Liver (tissue), 9 donors: ENCODE data around the gene ARMS2. TPM values are rescaled to one million over a fixed set of nuclear protein-coding genes. Genes with fewer than 3 reads are reported as not detected.

Experiments used
- DNase-seq: peaks from one replicate; pipeline ENCODE4 v3.0.0-alpha.2; 2017; ENCODE audit warnings: low spot score
- H3K27ac ChIP-seq, 2 donors: one replicate each; pipeline ENCODE4 v1.7.0; 2013; ENCODE audit warnings: inconsistent platforms in 2 of 2, low read length in 2 of 2, control low read depth in 1 of 2, low read depth in 1 of 2, mild to moderate bottlenecking in 1 of 2
- H3K27me3 ChIP-seq, 4 donors: one replicate each; pipeline versions ENCODE4 v1.6.1 to v1.7.0; 2013; ENCODE audit warnings: low read length in 3 of 4, inconsistent platforms in 1 of 4, mild to moderate bottlenecking in 1 of 4, moderate library complexity in 1 of 4; ENCODE audit not compliant: control insufficient read depth in 4 of 4, insufficient read depth in 4 of 4
- H3K36me3 ChIP-seq, 4 donors: one replicate each; pipeline versions ENCODE4 v1.6.1 to v1.7.0; 2013; ENCODE audit warnings: low read length in 3 of 4, mild to moderate bottlenecking in 3 of 4, low read depth in 1 of 4, moderate library complexity in 1 of 4; ENCODE audit not compliant: control insufficient read depth in 4 of 4, insufficient read depth in 3 of 4
- H3K4me1 ChIP-seq, 4 donors: one replicate each; pipeline versions ENCODE4 v1.6.1 to v1.7.0; 2013; ENCODE audit warnings: low read length in 3 of 4, mild to moderate bottlenecking in 3 of 4, moderate library complexity in 1 of 4; ENCODE audit not compliant: control insufficient read depth in 4 of 4, insufficient read depth in 4 of 4
- H3K4me3 ChIP-seq, 3 donors: one replicate each; pipeline versions ENCODE4 v1.6.1 to v1.7.0; 2013; ENCODE audit warnings: low read length in 3 of 3, control low read depth in 1 of 3, low read depth in 1 of 3, mild to moderate bottlenecking in 1 of 3
- H3K9ac ChIP-seq, 2 donors: one replicate each; pipeline ENCODE4 v1.7.0; 2013; ENCODE audit warnings: low read length in 2 of 2, mild to moderate bottlenecking in 2 of 2, moderate library complexity in 2 of 2, control low read depth in 1 of 2, low read depth in 1 of 2
- H3K9me3 ChIP-seq, 4 donors: one replicate each; pipeline versions ENCODE4 v1.6.1 to v1.7.0; 2013; ENCODE audit warnings: low read length in 3 of 4; ENCODE audit not compliant: control insufficient read depth in 4 of 4
- EGR1 ChIP-seq, 2 donors: IDR thresholded peaks; 2 replicates each; pipeline ENCODE4 v1.6.1; 2016 to 2018; ENCODE audit warnings: antibody characterized with exemption in 2 of 2, low read depth in 2 of 2
- FOXA2 ChIP-seq: IDR thresholded peaks from 2 replicates; pipeline ENCODE4 v1.6.1; 2016; ENCODE audit warnings: antibody characterized with exemption
- GABPA ChIP-seq, 2 donors: IDR thresholded peaks in 1 of 2; conservative IDR thresholded peaks in 1 of 2; 2 replicates each; pipeline ENCODE4 v1.6.1; 2016; ENCODE audit warnings: antibody characterized with exemption in 2 of 2, mild to moderate bottlenecking in 1 of 2, moderate library complexity in 1 of 2
- HNF4G ChIP-seq: IDR thresholded peaks from 2 replicates; pipeline ENCODE4 v1.6.1; 2016; ENCODE audit warnings: antibody characterized with exemption
- JUND ChIP-seq, 2 donors: IDR thresholded peaks; 2 replicates each; pipeline ENCODE4 v1.6.1; 2016; ENCODE audit warnings: antibody characterized with exemption in 2 of 2
- NR2F2 ChIP-seq: IDR thresholded peaks from 2 replicates; pipeline ENCODE4 v1.6.1; 2016; ENCODE audit warnings: antibody characterized with exemption
- RAD21 ChIP-seq, 2 donors: IDR thresholded peaks; 2 replicates each; pipeline ENCODE4 v1.6.1; 2016; ENCODE audit warnings: antibody characterized with exemption in 2 of 2, mild to moderate bottlenecking in 2 of 2
- RXRA ChIP-seq, 2 donors: IDR thresholded peaks; 2 replicates each; pipeline ENCODE4 v1.6.1; 2017 to 2018; ENCODE audit warnings: antibody characterized with exemption in 2 of 2, mild to moderate bottlenecking in 1 of 2
- SP1 ChIP-seq: IDR thresholded peaks from 2 replicates; pipeline ENCODE4 v1.6.1; 2018; ENCODE audit warnings: antibody characterized with exemption, mild to moderate bottlenecking
- YY1 ChIP-seq: IDR thresholded peaks from 2 replicates; pipeline ENCODE4 v1.6.1; 2016; ENCODE audit warnings: antibody characterized with exemption, mild to moderate bottlenecking
- WGBS: extraction: QIAGEN DNeasy Blood & Tissue Kit; methylation state at CpG from one replicate; pipeline ENCODE4 v1.1.7; 2013; 5-methylcytosine and 5-hydroxymethylcytosine counted together
- polyA plus RNA-seq, 2 donors: library from polyadenylated mRNA; stranded (reverse) in 1 of 2; unstranded in 1 of 2; fragments of 200-250 nt in 1 of 2; fragments of >200 nt in 1 of 2; fragmentation: Nextera tagmentation in 1 of 2; extraction: Ambion mirVana in 1 of 2; gene quantifications; one replicate each; pipeline versions ENCODE4 v1.2.1 to v1.2.3, GENCODE V29; 2013 to 2015
- total RNA-seq, 2 donors: library from RNA; depleted of rRNA; stranded (reverse); fragments of >200 nt; gene quantifications; one replicate each; pipeline ENCODE4 v1.2.3, GENCODE V29; 2014
- TF ChIP-seq, protein P1 (sequence below): IDR thresholded peaks from 2 replicates; pipeline ENCODE4 v1.6.1; 2016; ENCODE audit warnings: antibody characterized with exemption
- TF ChIP-seq, protein P2 (sequence below): fragments of 150-350 bp; IDR thresholded peaks from 2 replicates; pipeline ENCODE4 v1.5.1; 2017; ENCODE audit warnings: improper control_type of control experiment, low read depth, low read length; ENCODE audit not compliant: missing input control
- TF ChIP-seq, protein P3 (sequence below): IDR thresholded peaks from 2 replicates; pipeline ENCODE4 v1.6.1; 2016; ENCODE audit warnings: antibody characterized with exemption
- TF ChIP-seq, protein P4 (sequence below): IDR thresholded peaks from 2 replicates; pipeline ENCODE4 v1.6.1; 2016; ENCODE audit warnings: antibody characterized with exemption, mild to moderate bottlenecking
- TF ChIP-seq, protein P5 (sequence below): IDR thresholded peaks from 2 replicates; pipeline ENCODE4 v1.6.1; 2016; ENCODE audit warnings: antibody characterized with exemption
- donor health status: healthy.
- donor health status: healthy.
- donor health status: healthy.
- donor health status: healthy.
- donor health status: healthy.

Gene ARMS2
- total and polyA plus RNA-seq, 4 donors, result 0.17 TPM; not detected in 3

DNA sequence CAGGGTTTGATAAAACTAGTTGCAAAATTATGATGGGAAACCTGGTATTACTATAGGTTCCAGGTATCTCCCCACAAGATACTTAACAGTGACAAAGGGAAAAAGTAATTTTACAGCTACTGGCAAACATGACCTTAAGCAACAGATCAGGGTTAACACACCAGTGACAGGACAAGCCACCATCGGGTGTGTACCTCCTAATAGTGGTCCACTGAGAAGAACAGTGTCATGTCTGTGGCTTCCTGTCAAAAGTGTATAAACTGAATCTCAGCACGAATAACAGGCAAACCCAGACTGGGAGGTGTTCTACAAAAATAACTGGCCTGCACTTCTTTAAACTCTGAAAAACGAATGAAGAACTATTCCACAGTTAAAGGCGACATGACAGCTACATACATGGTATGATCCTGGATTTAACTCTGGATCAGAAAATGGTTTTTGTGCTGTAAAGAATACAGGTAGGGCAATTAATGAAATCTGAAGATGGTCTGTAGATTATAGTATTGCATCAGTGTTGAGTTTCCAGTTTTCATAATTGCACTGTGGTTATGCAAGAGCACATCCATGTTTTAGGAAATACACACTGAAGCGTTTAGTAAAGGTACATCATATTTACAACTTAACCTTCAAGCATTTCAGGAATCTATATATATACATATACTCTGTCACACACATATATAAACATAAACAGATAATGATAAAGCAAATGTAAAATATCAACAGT lies 32.0 kb upstream of the ARMS2 start:
- Histone ChIP-seq H3K9me3 (no peaks in the 10 kb centered on the region), H3K27me3 (no peaks in the 10 kb centered on the region), H3K4me3 (no peak overlapping the region), H3K36me3 (peaks cover 3 to 8% (median 4%) of the 10 kb centered on the region in 4 donors), H3K9ac (no peak overlapping the region), H3K4me1 (no peaks in the 10 kb centered on the region), H3K27ac (no peak overlapping the region)
- no peak for DNase-seq
- WGBS, result 77% methylated on average over 5 of the region's 5 CpGs
- TF ChIP-seq EGR1 (IDR thresholded peaks at IDR 0.05; ENCODE audit: low read depth in 2 of 2) (no peak), RXRA (IDR thresholded peaks at IDR 0.05) (no peak), JUND (IDR thresholded peaks at IDR 0.05) (no peak)
- TF ChIP-seq, protein P1, sequence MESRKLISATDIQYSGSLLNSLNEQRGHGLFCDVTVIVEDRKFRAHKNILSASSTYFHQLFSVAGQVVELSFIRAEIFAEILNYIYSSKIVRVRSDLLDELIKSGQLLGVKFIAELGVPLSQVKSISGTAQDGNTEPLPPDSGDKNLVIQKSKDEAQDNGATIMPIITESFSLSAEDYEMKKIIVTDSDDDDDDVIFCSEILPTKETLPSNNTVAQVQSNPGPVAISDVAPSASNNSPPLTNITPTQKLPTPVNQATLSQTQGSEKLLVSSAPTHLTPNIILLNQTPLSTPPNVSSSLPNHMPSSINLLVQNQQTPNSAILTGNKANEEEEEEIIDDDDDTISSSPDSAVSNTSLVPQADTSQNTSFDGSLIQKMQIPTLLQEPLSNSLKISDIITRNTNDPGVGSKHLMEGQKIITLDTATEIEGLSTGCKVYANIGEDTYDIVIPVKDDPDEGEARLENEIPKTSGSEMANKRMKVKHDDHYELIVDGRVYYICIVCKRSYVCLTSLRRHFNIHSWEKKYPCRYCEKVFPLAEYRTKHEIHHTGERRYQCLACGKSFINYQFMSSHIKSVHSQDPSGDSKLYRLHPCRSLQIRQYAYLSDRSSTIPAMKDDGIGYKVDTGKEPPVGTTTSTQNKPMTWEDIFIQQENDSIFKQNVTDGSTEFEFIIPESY, result no peak

DNA sequence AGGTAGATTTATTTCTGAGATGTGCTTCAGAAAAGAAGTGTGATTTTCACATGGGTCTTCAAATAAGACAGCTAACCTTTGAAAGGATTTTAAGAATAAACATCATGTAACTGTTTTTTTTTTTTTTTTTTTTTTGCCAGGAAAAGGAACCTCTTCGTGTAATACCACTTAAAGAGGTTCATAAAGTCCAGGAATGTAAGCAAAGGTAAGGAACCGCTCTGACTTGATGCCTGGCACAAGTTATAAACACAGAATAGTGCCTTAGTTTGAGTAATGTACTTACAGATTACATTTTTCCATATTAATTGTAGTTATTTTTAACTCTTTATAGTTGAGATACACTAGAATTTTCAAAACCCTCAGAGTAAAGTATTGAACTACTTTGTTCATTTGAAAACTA lies 30.4 kb upstream of the ARMS2 start:
- TF ChIP-seq EGR1 (IDR thresholded peaks at IDR 0.05; ENCODE audit: low read depth in 2 of 2), result no peak
- TF ChIP-seq NR2F2, result no peak
- TF ChIP-seq, protein P2, sequence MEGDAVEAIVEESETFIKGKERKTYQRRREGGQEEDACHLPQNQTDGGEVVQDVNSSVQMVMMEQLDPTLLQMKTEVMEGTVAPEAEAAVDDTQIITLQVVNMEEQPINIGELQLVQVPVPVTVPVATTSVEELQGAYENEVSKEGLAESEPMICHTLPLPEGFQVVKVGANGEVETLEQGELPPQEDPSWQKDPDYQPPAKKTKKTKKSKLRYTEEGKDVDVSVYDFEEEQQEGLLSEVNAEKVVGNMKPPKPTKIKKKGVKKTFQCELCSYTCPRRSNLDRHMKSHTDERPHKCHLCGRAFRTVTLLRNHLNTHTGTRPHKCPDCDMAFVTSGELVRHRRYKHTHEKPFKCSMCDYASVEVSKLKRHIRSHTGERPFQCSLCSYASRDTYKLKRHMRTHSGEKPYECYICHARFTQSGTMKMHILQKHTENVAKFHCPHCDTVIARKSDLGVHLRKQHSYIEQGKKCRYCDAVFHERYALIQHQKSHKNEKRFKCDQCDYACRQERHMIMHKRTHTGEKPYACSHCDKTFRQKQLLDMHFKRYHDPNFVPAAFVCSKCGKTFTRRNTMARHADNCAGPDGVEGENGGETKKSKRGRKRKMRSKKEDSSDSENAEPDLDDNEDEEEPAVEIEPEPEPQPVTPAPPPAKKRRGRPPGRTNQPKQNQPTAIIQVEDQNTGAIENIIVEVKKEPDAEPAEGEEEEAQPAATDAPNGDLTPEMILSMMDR, result no peak
- TF ChIP-seq HNF4G, result no peak
- no peak for TF ChIP-seq RXRA (IDR thresholded peaks at IDR 0.05)
- TF ChIP-seq, protein P3, sequence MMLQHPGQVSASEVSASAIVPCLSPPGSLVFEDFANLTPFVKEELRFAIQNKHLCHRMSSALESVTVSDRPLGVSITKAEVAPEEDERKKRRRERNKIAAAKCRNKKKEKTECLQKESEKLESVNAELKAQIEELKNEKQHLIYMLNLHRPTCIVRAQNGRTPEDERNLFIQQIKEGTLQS, result no peak
- no peak for TF ChIP-seq FOXA2
- no peak for TF ChIP-seq YY1
- TF ChIP-seq, protein P4, sequence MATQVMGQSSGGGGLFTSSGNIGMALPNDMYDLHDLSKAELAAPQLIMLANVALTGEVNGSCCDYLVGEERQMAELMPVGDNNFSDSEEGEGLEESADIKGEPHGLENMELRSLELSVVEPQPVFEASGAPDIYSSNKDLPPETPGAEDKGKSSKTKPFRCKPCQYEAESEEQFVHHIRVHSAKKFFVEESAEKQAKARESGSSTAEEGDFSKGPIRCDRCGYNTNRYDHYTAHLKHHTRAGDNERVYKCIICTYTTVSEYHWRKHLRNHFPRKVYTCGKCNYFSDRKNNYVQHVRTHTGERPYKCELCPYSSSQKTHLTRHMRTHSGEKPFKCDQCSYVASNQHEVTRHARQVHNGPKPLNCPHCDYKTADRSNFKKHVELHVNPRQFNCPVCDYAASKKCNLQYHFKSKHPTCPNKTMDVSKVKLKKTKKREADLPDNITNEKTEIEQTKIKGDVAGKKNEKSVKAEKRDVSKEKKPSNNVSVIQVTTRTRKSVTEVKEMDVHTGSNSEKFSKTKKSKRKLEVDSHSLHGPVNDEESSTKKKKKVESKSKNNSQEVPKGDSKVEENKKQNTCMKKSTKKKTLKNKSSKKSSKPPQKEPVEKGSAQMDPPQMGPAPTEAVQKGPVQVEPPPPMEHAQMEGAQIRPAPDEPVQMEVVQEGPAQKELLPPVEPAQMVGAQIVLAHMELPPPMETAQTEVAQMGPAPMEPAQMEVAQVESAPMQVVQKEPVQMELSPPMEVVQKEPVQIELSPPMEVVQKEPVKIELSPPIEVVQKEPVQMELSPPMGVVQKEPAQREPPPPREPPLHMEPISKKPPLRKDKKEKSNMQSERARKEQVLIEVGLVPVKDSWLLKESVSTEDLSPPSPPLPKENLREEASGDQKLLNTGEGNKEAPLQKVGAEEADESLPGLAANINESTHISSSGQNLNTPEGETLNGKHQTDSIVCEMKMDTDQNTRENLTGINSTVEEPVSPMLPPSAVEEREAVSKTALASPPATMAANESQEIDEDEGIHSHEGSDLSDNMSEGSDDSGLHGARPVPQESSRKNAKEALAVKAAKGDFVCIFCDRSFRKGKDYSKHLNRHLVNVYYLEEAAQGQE, result no peak
- no peak for TF ChIP-seq GABPA (IDR thresholded peaks at IDR 0.05 in 1 of 2, conservative IDR thresholded peaks at IDR 0.05 in 1 of 2)
- TF ChIP-seq SP1, result no peak
- no peak for TF ChIP-seq RAD21 (IDR thresholded peaks at IDR 0.05)
- TF ChIP-seq, protein P5, sequence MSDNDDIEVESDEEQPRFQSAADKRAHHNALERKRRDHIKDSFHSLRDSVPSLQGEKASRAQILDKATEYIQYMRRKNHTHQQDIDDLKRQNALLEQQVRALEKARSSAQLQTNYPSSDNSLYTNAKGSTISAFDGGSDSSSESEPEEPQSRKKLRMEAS, result no peak
- Histone ChIP-seq H3K36me3 (peaks cover 5 to 12% (median 11%) of the 10 kb centered on the region in 4 donors), H3K9ac (no peak overlapping the region), H3K4me1 (no peaks in the 10 kb centered on the region), H3K4me3 (no peak overlapping the region), H3K27me3 (no peaks in the 10 kb centered on the region), H3K9me3 (no peaks in the 10 kb centered on the region), H3K27ac (no peak overlapping the region)
- 92% methylated on average over 2 of the region's 2 CpGs for WGBS
- no peak for DNase-seq
